HEK293 (cell line): ENCODE measurements around the gene TMEM91.
A peak's percentile ranks its signal among the peaks of the same experiment; 100 is the strongest.

Experiments
- CTCF ChIA-PET: fragments of 350-600 bp; formaldehyde crosslinking; extraction: SDS; loops from one replicate; lab custom pipeline; 2021; ENCODE audit warnings: antibody characterized with exemption; lab: Yijun Ruan, JAX
- POLR2A ChIA-PET: fragments of 300-600 bp; formaldehyde crosslinking; extraction: SDS; loops from one replicate; lab custom pipeline; 2020; ENCODE audit warnings: antibody characterized with exemption, inconsistent platforms; lab: Yijun Ruan, JAX
- H3K27ac ChIP-seq: fragments of 200-500 bp; sonication (Bioruptor generic); 2 replicates; pipeline ENCODE4 v1.5.1; 2014; ENCODE audit warnings: low read depth, low read length, control low read depth, inconsistent platforms; ENCODE audit errors: extremely low read depth
- H3K36me3 ChIP-seq, 2 experiments: fragments of 200-500 bp in 1 of 2; sonication (Bioruptor generic) in 1 of 2; 1 replicate in 1 of 2; 2 replicates in 1 of 2; pipeline ENCODE4 v1.5.1; 2014 to 2017; ENCODE audit warnings: inconsistent platforms in 2 of 2, low read length in 2 of 2; ENCODE audit not compliant: control insufficient read depth in 2 of 2, insufficient read depth in 1 of 2
- H3K4me1 ChIP-seq: fragments of 200-500 bp; sonication (Bioruptor generic); 2 replicates; pipeline ENCODE4 v1.5.1; 2014; ENCODE audit warnings: mild to moderate bottlenecking, low read length, inconsistent platforms; ENCODE audit not compliant: control insufficient read depth, insufficient read depth
- H3K4me3 ChIP-seq: 2 replicates; pipeline ENCODE4 v1.5.1; 2011; ENCODE audit warnings: low read depth, mild to moderate bottlenecking, control low read depth, low read length, moderate library complexity
- H3K9me3 ChIP-seq: fragments of 200-500 bp; sonication (Bioruptor generic); 2 replicates; pipeline ENCODE4 v1.5.1; 2014; ENCODE audit warnings: low read depth, low read length, inconsistent platforms; ENCODE audit not compliant: control insufficient read depth, insufficient read depth
- GLIS1 ChIP-seq: fragments of 450-650 bp; formaldehyde crosslinking; IDR thresholded peaks from 2 replicates; pipeline ENCODE4 v1.5.1; 2016; ENCODE audit warnings: missing biosample characterization, missing genetic modification characterization
- KLF9 ChIP-seq: fragments of 450-650 bp; formaldehyde crosslinking; IDR thresholded peaks from 2 replicates; pipeline ENCODE4 v1.5.1; 2016; ENCODE audit warnings: missing biosample characterization, missing genetic modification characterization, low read depth
- RBAK ChIP-seq: fragments of 450-650 bp; formaldehyde crosslinking; IDR thresholded peaks from 2 replicates; pipeline ENCODE4 v1.5.1; 2016; ENCODE audit warnings: missing biosample characterization, missing genetic modification characterization
- SALL2 ChIP-seq: fragments of 450-650 bp; formaldehyde crosslinking; IDR thresholded peaks from 2 replicates; pipeline ENCODE4 v1.5.0; 2017; ENCODE audit warnings: missing biosample characterization, mild to moderate bottlenecking, missing genetic modification characterization, borderline replicate concordance
- SP3 ChIP-seq: fragments of 450-650 bp; formaldehyde crosslinking; IDR thresholded peaks from 2 replicates; pipeline ENCODE4 v1.5.1; 2016; ENCODE audit warnings: missing biosample characterization, missing genetic modification characterization
- YY1 ChIP-seq: fragments of 450-650 bp; formaldehyde crosslinking; IDR thresholded peaks from 2 replicates; pipeline ENCODE4 v1.5.1; 2018; ENCODE audit warnings: missing biosample characterization, missing genetic modification characterization
- ZBTB17 ChIP-seq: fragments of 450-650 bp; formaldehyde crosslinking; IDR thresholded peaks from 2 replicates; pipeline ENCODE4 v1.5.1; 2016; ENCODE audit warnings: missing biosample characterization, missing genetic modification characterization
- ZBTB48 ChIP-seq: fragments of 450-650 bp; formaldehyde crosslinking; IDR thresholded peaks from 2 replicates; pipeline ENCODE4 v1.5.1; 2016; ENCODE audit warnings: missing biosample characterization, missing genetic modification characterization
- ZNF10 ChIP-seq: fragments of 450-650 bp; formaldehyde crosslinking; IDR thresholded peaks from 2 replicates; pipeline ENCODE4 v1.5.1; 2017; ENCODE audit warnings: missing biosample characterization, missing genetic modification characterization
- ZNF146 ChIP-seq: fragments of 450-650 bp; formaldehyde crosslinking; IDR thresholded peaks from 2 replicates; pipeline ENCODE4 v1.5.1; 2016; ENCODE audit warnings: missing biosample characterization, missing genetic modification characterization
- ZNF24 ChIP-seq: fragments of 450-650 bp; formaldehyde crosslinking; IDR thresholded peaks from 2 replicates; pipeline ENCODE4 v1.5.1; 2016; ENCODE audit warnings: missing biosample characterization, missing genetic modification characterization
- ZNF324 ChIP-seq: fragments of 450-650 bp; formaldehyde crosslinking; IDR thresholded peaks from 2 replicates; pipeline ENCODE4 v1.5.1; 2016; ENCODE audit warnings: missing biosample characterization, missing genetic modification characterization
- ZNF391 ChIP-seq: fragments of 450-650 bp; formaldehyde crosslinking; IDR thresholded peaks from 2 replicates; pipeline ENCODE4 v1.5.1; 2016; ENCODE audit warnings: low read depth, missing biosample characterization, missing genetic modification characterization, borderline replicate concordance
- ZNF514 ChIP-seq: fragments of 450-650 bp; formaldehyde crosslinking; IDR thresholded peaks from 2 replicates; pipeline ENCODE4 v1.5.1; 2016; ENCODE audit warnings: missing biosample characterization, missing genetic modification characterization
- ZNF660 ChIP-seq: fragments of 450-650 bp; IDR thresholded peaks from 2 replicates; pipeline ENCODE4 v1.5.1; 2018; ENCODE audit warnings: missing biosample characterization, mild to moderate bottlenecking, missing genetic modification characterization
- ZNF701 ChIP-seq: fragments of 450-650 bp; formaldehyde crosslinking; IDR thresholded peaks from 2 replicates; pipeline ENCODE4 v1.5.1; 2016; ENCODE audit warnings: missing biosample characterization, missing genetic modification characterization
- ZNF785 ChIP-seq: fragments of 450-650 bp; formaldehyde crosslinking; IDR thresholded peaks from 2 replicates; pipeline ENCODE4 v1.5.1; 2016; ENCODE audit warnings: missing biosample characterization, missing genetic modification characterization
- TF ChIP-seq, protein P1 (sequence below): fragments of 450-650 bp; formaldehyde crosslinking; conservative IDR thresholded peaks from 2 replicates; pipeline ENCODE4 v1.5.1; 2016; ENCODE audit warnings: low read depth, missing biosample characterization, missing genetic modification characterization
- TF ChIP-seq, protein P2 (sequence below): fragments of 450-650 bp; formaldehyde crosslinking; IDR thresholded peaks from 2 replicates; pipeline ENCODE4 v1.5.1; 2016; ENCODE audit warnings: missing biosample characterization, missing genetic modification characterization

The TMEM91 gene

DNA sequence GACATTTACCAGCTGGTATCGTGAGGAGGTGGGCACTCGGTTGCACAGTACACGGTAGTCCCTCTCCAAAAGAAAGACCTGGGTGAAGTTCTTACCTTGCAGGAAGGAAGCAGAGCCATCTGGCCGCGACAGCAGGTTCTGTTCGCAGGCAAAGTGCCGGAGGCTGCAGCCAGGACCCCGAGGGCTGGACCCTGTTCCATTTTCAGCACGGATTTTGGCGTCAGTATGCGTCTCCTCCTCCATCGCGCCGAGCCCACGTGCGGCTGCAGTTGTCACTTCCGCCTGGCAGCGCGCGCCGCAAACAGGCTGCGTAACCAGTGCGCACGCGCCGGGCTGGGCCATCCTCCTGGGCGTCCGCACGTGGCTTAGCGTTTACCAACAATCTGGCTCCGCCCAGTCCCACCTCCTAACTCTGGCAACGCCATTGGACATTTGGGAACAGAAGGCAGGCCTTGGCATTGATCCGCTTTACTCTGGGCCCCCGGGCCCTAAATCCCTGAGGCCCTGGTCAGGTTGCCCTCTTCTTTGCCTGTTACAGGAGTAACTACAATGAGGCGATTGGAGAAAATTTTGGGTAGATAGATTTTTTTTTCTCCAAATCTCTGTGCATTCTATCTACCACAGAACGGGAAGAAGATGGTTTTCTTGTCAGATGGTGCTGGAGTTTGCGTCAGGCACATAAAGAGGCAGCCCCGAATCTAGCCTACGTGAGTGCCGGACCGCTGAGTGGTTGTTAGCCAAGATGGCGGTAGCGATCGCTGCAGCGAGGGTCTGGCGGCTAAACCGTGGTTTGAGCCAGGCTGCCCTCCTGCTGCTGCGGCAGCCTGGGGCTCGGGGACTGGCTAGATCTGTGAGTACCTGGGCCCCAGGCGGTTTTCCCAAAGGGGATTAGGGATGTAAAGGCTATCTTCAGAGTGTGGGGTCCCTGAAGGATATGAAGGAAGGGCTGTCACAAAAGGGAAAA lies 21.0 kb downstream of the TMEM91 start, which contains the start of the genes BCKDHA and EXOSC5 (continued):
- TF ChIP-seq SP3 (tag by site-specific recombination) (peak; percentile 99), ZNF701 (no peak), ZBTB48 (tag by site-specific recombination) (peak; percentile 68), ZNF660 (peak; percentile 96), GLIS1 (tag by site-specific recombination) (peak; percentile 40), SALL2 (tag by site-specific recombination) (no peak), ZNF785 (tag by site-specific recombination) (no peak; the same call in 1 of the 2 replicates), ZNF10 (tag by site-specific recombination) (peak; percentile 26; the same call in 1 of the 2 replicates), ZBTB17 (tag by site-specific recombination) (peak; percentile 95), RBAK (tag by site-specific recombination) (0 out of 2 replicates have a peak, but pooled peaks have one; percentile 8), ZNF24 (tag by site-specific recombination) (peak; percentile 96), ZNF514 (tag by site-specific recombination) (no peak), ZNF324 (tag by site-specific recombination) (peak; percentile 82; the same call in 1 of the 2 replicates), KLF9 (tag by site-specific recombination) (peak; percentile 56), ZNF391 (peak; percentile 56; the same call in 1 of the 2 replicates), YY1 (tag by site-specific recombination) (peak; percentile 93)
- TF ChIP-seq, protein P1, sequence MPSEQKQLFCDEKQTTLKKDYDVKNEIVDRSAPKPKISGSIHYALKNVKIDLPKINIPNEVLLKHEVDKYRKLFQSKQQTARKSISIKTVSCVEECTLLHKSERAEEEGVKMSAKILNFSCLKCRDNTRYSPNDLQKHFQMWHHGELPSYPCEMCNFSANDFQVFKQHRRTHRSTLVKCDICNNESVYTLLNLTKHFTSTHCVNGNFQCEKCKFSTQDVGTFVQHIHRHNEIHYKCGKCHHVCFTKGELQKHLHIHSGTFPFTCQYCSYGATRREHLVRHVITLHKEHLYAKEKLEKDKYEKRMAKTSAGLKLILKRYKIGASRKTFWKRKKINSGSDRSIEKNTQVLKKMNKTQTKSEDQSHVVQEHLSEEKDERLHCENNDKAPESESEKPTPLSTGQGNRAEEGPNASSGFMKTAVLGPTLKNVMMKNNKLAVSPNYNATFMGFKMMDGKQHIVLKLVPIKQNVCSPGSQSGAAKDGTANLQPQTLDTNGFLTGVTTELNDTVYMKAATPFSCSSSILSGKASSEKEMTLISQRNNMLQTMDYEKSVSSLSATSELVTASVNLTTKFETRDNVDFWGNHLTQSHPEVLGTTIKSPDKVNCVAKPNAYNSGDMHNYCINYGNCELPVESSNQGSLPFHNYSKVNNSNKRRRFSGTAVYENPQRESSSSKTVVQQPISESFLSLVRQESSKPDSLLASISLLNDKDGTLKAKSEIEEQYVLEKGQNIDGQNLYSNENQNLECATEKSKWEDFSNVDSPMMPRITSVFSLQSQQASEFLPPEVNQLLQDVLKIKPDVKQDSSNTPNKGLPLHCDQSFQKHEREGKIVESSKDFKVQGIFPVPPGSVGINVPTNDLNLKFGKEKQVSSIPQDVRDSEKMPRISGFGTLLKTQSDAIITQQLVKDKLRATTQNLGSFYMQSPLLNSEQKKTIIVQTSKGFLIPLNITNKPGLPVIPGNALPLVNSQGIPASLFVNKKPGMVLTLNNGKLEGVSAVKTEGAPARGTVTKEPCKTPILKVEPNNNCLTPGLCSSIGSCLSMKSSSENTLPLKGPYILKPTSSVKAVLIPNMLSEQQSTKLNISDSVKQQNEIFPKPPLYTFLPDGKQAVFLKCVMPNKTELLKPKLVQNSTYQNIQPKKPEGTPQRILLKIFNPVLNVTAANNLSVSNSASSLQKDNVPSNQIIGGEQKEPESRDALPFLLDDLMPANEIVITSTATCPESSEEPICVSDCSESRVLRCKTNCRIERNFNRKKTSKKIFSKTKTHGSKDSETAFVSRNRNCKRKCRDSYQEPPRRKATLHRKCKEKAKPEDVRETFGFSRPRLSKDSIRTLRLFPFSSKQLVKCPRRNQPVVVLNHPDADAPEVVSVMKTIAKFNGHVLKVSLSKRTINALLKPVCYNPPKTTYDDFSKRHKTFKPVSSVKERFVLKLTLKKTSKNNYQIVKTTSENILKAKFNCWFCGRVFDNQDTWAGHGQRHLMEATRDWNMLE (tag by site-specific recombination): peak; percentile 75
- TF ChIP-seq, protein P2, sequence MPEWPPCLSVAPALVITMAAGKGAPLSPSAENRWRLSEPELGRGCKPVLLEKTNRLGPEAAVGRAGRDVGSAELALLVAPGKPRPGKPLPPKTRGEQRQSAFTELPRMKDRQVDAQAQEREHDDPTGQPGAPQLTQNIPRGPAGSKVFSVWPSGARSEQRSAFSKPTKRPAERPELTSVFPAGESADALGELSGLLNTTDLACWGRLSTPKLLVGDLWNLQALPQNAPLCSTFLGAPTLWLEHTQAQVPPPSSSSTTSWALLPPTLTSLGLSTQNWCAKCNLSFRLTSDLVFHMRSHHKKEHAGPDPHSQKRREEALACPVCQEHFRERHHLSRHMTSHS: no peak

DNA sequence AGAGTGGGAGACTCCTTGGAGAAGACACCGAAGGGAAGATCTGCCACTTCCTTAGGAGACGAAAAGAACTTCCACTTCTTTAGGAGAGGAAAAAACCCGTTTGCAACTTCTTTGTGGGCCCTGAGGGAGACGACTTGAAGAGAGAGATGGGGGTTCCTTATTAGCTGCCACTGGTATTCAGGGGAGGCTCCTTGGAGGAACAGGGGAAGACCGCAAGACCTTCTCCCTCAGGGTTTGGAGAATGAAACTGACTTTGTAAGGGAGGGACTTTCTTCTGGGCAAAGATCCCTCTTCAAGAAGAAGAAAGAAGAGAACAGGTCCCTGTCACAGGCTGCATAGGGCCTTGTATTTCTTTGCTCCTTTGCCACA lies 21.7 kb downstream of the TMEM91 start:
- peaks cover 11% of the 10 kb centered on the region; the same call in 1 of the 2 replicates for H3K4me1 ChIP-seq
- TF ChIP-seq ZNF146 (tag by site-specific recombination) (no peak), RBAK (tag by site-specific recombination) (0 out of 2 replicates have a peak, but pooled peaks have one; percentile 7)
- POLR2A ChIA-PET: interaction anchor here (1.6 to 1.9 kb wide), 2 partner anchors 34 to 41 kb away, joined by 8 read pairs; partner anchors contain the start of genes B9D2 and DMAC2
- CTCF ChIA-PET: interaction anchor here (1.1 to 1.6 kb wide), 2 partner anchors 11 to 244 kb away, joined by 5 to 9 read pairs; no protein-coding TSS in a partner anchor
- peak overlapping the region; percentile 79 for H3K4me3 ChIP-seq
- H3K36me3 ChIP-seq: peaks cover 0 to 9% of the 10 kb centered on the region in 2 experiments; a peak in 1 of 3 replicates
- H3K27ac ChIP-seq: peak overlapping the region; percentile 91
- no peaks in the 10 kb centered on the region for H3K9me3 ChIP-seq
